MCF 10A (cell line): ENCODE measurements around the gene RAD51. TPM values are rescaled to one million over a fixed set of nuclear protein-coding genes. Genes with fewer than 3 reads are reported as not detected.

Experiments used
- BruUV-seq: library from RNA; stranded (reverse); fragments of 400-500 nt; replicated peaks from 2 replicates; lab custom pipeline; 2021; lab: Mats Ljungman, UMichigan
- CTCF ChIA-PET: fragments of 300-600 bp; sonication (Branson Sonifier 250); formaldehyde crosslinking; extraction: SDS; loops from one replicate; lab custom pipeline; 2021; ENCODE audit warnings: antibody characterized with exemption, inconsistent platforms; lab: Yijun Ruan, JAX
- POLR2A ChIA-PET: fragments of 300-600, 350-650 bp; sonication (Branson Sonifier 250); formaldehyde crosslinking; extraction: SDS; loops from one replicate; lab custom pipeline; 2020; ENCODE audit warnings: antibody characterized with exemption, inconsistent platforms; lab: Yijun Ruan, JAX
- DNase-seq: peaks from one replicate; pipeline ENCODE4 v3.0.0-alpha.2; 2018; ENCODE audit not compliant: unreplicated experiment
- H3K27ac Mint-ChIP-seq: one replicate; pipeline ENCODE4 v1.8.0; 2022; ENCODE audit warnings: mild to moderate bottlenecking, low read depth, mixed read lengths; ENCODE audit not compliant: unreplicated experiment
- H3K27me3 Mint-ChIP-seq: one replicate; pipeline ENCODE4 v1.8.0; 2022; ENCODE audit warnings: mixed read lengths; ENCODE audit not compliant: insufficient read depth, unreplicated experiment
- H3K36me3 Mint-ChIP-seq: one replicate; pipeline ENCODE4 v1.8.0; 2022; ENCODE audit warnings: mild to moderate bottlenecking, moderate library complexity, mixed read lengths; ENCODE audit not compliant: insufficient read depth, unreplicated experiment
- H3K4me1 Mint-ChIP-seq: one replicate; pipeline ENCODE4 v1.8.0; 2022; ENCODE audit warnings: mixed read lengths; ENCODE audit not compliant: insufficient read depth, unreplicated experiment
- H3K4me3 Mint-ChIP-seq: one replicate; pipeline ENCODE4 v1.8.0; 2022; ENCODE audit warnings: mild to moderate bottlenecking, moderate library complexity, mixed read lengths; ENCODE audit not compliant: unreplicated experiment
- H3K9me3 Mint-ChIP-seq: one replicate; pipeline ENCODE4 v1.8.0; 2022; ENCODE audit warnings: mixed read lengths; ENCODE audit not compliant: unreplicated experiment
- CTCF ChIP-seq: fragments of 200-600 bp; IDR thresholded peaks from one replicate; pipeline ENCODE4 v1.8.0; 2022; ENCODE audit warnings: antibody characterized with exemption, mild to moderate bottlenecking; ENCODE audit not compliant: unreplicated experiment
- intact Hi-C: fragments of 100-400 bp; cut with micrococcal nuclease; formaldehyde crosslinking; loops from 2 replicates; pipeline ENCODE4 v1.14.1; 2022
- total RNA-seq: library from RNA; stranded (reverse); gene quantifications from 2 replicates; pipeline ENCODE4 v1.2.3, GENCODE V29; 2022

Gene RAD51
- total RNA-seq, 1 experiment from 2014 or later: 7.1 TPM

DNA sequence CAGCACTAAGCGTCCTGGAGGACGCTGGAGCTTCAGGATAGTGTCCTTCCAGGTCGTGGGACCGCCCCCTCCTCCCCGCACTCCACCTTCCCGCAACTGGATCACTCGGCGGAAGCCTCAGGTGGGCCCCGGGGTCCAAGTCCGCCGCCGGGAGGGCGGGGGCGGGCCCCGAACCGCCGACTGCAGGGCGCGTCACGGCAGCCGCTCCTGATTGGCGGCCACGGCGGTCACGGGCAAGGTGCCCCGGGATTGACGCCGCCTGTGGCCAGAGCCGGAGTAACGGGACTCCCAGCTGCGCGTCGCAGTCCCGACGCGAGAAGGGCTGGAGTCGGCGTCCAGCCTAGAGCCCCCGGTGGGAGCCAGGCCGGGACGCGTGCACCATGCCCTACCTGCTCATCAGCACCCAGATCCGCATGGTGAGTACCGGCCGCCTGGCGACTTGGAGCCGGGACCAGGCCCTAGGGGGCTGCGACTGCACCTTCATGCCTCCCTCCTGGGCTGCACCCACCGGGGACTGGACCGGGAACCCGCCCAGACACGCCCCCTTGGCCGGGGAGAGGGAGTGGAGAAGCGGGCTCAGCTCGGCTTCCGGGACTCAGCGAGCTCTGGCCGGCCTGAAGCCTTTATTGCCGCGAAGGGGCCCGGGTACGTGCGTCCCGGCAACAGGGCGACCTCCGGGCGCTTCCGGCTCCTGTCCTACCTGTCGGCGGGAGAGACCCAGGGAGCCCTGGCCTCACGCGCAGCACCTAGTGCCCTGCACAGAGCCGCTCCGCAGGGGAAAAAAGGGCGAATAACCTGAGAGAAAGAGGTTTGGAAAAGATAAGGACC is 69.0 kb downstream of the RAD51 start, which contains the start of gene GCHFR:
TSS of gene GCHFR (plus strand) at position 268 of the 828 bp plus-strand sequence. CDS start at position 381, 113 bp downstream.
- H3K4me3 Mint-ChIP-seq: peak within 1 kb of the TSS; percentile 68

DNA sequence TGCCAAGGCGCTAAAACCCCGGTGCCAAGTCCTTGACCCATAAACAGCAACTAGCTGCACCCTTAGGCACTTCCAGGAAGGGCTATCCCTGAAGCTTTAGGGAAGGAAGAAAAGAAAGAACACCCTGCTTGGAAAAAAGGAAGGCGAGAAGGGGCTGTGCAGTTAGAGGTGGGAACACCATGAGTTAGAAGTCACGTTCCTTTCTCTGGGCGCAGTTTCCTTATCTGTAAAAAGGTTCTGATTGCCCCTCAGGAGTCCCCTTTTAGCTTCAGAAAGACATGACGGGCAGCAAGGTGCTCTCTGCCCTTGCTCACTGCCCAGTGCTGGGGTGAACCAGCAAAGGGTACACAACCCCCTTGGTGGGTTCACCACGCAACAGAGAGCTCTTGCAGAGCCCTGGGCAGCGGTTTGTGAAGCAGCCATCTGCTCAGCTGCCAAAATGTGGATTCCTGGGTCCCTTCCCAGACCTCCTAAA is 69.7 kb downstream of the RAD51 start:
- TSS peak; percentile 13 for BruUV-seq
- ChIA-PET CTCF (interaction anchor here (0.6 to 0.7 kb wide), 4 partner anchors 20 to 177 kb away, joined by 3 to 4 read pairs (median 3); no protein-coding TSS in a partner anchor), POLR2A (interaction anchor here (0.6 to 4.2 kb wide), 13 partner anchors 9 to 961 kb away, joined by 3 to 28 read pairs (median 4); partner anchors contain the start of genes DNAJC17, RAD51, RMDN3 and SPINT1)
- intact Hi-C loops: loop anchor here (10.0 kb wide), 1 partner anchor 170 kb away; the partner anchor contains the start of gene KNL1
- peaks cover 31% of the 10 kb centered on the region for H3K4me1 Mint-ChIP-seq
- H3K27me3 Mint-ChIP-seq: no peaks in the 10 kb centered on the region
- TF ChIP-seq CTCF: no peak
- peak; percentile 31 for DNase-seq
- peak overlapping the region; percentile 88 for H3K27ac Mint-ChIP-seq
- H3K36me3 Mint-ChIP-seq: peaks cover 37% of the 10 kb centered on the region
- H3K9me3 Mint-ChIP-seq: no peaks in the 10 kb centered on the region
- peak overlapping the region; percentile 68 for H3K4me3 Mint-ChIP-seq

More for the DNA sequence above, 69.0 kb downstream of the RAD51 start, which contains the start of gene GCHFR:
- POLR2A ChIA-PET: interaction anchor here (0.6 to 4.2 kb wide), 12 partner anchors 11 to 960 kb away, joined by 3 to 28 read pairs (median 4); partner anchors contain the start of genes DNAJC17, RAD51, SPINT1 and VPS18
- no TSS peak for BruUV-seq
- peaks cover 24% of the 10 kb centered on the region for H3K4me1 Mint-ChIP-seq
- H3K9me3 Mint-ChIP-seq: no peaks in the 10 kb centered on the region
- TF ChIP-seq CTCF: no peak
- intact Hi-C loops: loop anchor here (10.0 kb wide), 1 partner anchor 169 kb away; the partner anchor contains the start of gene KNL1
- DNase-seq: peak; percentile 78
- peaks cover 37% of the 10 kb centered on the region for H3K36me3 Mint-ChIP-seq
- peak within 1 kb of the TSS; percentile 88 for H3K27ac Mint-ChIP-seq
- H3K27me3 Mint-ChIP-seq: no peaks in the 10 kb centered on the region
- CTCF ChIA-PET: interaction anchor here (0.6 to 0.9 kb wide), 7 partner anchors 20 to 176 kb away, joined by 3 to 4 read pairs (median 3); partner anchors contain the start of gene DNAJC17

- ChIA-PET POLR2A (interaction anchor here (0.6 to 4.2 kb wide), 12 partner anchors 10 to 128 kb away, joined by 3 to 28 read pairs (median 5); partner anchors contain the start of genes RMDN3, SPINT1 and VPS18), CTCF (interaction anchor here (0.6 to 3.0 kb wide), 13 partner anchors 14 to 340 kb away, joined by 3 to 22 read pairs (median 3); partner anchors contain the start of genes SPINT1 and VPS18)
- peaks cover 43% of the 10 kb centered on the region for H3K4me1 Mint-ChIP-seq
- intact Hi-C loops: loop anchor here (10.0 kb wide), 1 partner anchor 172 kb away; the partner anchor contains the start of gene KNL1
- peak; percentile 49 for DNase-seq
- BruUV-seq: no TSS peak
- H3K9me3 Mint-ChIP-seq: no peaks in the 10 kb centered on the region
- peak overlapping the region; percentile 7 for H3K4me3 Mint-ChIP-seq
- peaks cover 46% of the 10 kb centered on the region for H3K36me3 Mint-ChIP-seq
- no peak overlapping the region for H3K27ac Mint-ChIP-seq
- no peaks in the 10 kb centered on the region for H3K27me3 Mint-ChIP-seq
- no peak for TF ChIP-seq CTCF
Observed at GRCh38 chr15:40766194-40766815, 71.3 kb downstream of the RAD51 start.
